ENCODE data around the gene SARNP. TPM values are rescaled to one million over a fixed set of nuclear protein-coding genes. Genes with fewer than 3 reads are reported as not detected.

SARNP gene
- total RNA-seq, 1 experiment from 2014 or later, result 73.8 TPM

DNA sequence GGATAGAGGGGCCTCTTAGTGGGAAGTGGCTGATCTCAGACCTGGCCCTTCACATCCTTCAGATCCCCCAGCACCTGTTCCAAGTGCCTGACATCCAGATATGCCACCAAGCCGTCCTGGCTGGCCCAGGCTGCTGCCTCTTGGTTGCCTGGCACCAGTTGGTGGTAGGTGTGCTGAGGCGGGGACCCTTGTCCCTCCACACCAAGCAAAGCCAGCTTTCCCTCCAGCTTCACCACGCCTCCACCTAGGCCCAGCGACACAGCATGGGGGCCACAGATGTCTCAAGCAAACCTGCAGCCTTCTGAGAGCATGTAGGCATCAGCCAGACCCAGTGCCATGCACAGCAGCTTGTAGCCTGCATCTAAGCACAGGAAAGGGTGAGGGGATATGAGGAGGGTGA, 85.2 kb downstream of the SARNP start:
- CTCF ChIA-PET, result no interaction called here
- no TSS peak for BruUV-seq (replicated peaks)
- intact Hi-C loops (cut with micrococcal nuclease; ENCODE audit: unreplicated experiment), result no loop called here
- Mint-ChIP-seq H3K4me1 (ENCODE audit: low read depth, unreplicated experiment) (peaks cover 25% of the 10 kb centered on the region), H3K27ac (ENCODE audit: unreplicated experiment) (no peak overlapping the region), H3K36me3 (ENCODE audit: insufficient read depth, unreplicated experiment) (peaks cover 40% of the 10 kb centered on the region), H3K9me3 (ENCODE audit: low read depth, unreplicated experiment) (no peaks in the 10 kb centered on the region), H3K4me3 (ENCODE audit: low read depth, unreplicated experiment) (no peak overlapping the region), H3K27me3 (ENCODE audit: unreplicated experiment) (no peaks in the 10 kb centered on the region)
- TF ChIP-seq, protein P1, sequence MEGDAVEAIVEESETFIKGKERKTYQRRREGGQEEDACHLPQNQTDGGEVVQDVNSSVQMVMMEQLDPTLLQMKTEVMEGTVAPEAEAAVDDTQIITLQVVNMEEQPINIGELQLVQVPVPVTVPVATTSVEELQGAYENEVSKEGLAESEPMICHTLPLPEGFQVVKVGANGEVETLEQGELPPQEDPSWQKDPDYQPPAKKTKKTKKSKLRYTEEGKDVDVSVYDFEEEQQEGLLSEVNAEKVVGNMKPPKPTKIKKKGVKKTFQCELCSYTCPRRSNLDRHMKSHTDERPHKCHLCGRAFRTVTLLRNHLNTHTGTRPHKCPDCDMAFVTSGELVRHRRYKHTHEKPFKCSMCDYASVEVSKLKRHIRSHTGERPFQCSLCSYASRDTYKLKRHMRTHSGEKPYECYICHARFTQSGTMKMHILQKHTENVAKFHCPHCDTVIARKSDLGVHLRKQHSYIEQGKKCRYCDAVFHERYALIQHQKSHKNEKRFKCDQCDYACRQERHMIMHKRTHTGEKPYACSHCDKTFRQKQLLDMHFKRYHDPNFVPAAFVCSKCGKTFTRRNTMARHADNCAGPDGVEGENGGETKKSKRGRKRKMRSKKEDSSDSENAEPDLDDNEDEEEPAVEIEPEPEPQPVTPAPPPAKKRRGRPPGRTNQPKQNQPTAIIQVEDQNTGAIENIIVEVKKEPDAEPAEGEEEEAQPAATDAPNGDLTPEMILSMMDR (IDR thresholded peaks at IDR 0.05; ENCODE audit: unreplicated experiment), result no peak
- no peak for DNase-seq

DNA sequence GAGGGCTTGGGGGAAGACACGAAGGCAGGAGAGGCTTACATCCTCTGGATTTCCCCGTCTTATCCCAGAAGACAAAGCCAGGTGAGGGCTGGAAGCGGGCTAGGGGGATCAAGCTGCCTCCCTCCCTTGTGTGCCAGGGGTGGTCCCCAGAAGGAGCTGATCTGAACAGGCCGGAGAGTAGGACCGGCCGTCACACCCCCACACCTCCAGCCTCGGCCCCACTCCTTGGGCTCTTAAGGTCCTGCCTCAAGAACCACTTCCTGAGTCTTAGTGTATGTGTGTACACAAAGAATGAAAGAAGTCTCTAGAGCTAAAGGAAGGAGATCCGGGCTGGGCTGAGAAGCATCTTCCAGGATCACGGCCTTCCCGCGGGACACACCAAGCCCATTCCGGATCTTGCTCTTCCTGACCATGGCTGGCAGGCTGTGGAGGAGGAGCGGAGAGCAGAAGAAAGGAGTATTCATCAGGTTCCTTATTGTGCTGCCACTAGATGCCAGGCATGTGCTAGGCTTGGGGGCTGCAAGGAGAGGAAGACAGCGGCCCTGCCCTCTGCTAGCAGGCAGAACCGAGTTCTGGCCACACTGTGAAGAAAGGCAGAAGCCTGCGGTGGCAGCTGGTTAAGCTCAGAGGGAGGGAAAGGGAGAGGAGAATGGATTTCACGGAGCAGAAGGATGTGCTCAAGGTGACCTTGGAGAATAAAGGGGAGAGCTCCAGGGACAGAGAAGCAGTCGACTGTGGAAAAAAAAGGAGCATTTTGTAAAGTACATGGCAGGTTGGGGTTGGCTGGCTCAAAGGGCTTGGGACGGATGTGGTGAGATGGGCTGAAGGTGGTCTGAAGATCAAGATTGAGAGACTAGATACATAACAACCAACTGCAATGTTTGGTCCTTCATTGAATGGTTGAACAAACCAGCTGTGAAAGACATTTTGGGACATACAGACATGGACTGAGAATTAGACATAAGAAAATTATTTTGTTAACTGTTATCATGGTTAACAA, 87.4 kb downstream of the SARNP start:
- DNase-seq, result peak; percentile 54
- CTCF ChIA-PET, result interaction anchor here (0.8 to 2.6 kb wide), 8 partner anchors 8 to 1451 kb away, joined by 3 to 33 read pairs (median 4); partner anchors contain the start of genes CBX5, DNAJC14 and RDH5
- TF ChIP-seq, protein P1 (IDR thresholded peaks at IDR 0.05; ENCODE audit: unreplicated experiment), result no peak
- H3K4me3 Mint-ChIP-seq (ENCODE audit: low read depth, unreplicated experiment), result peak overlapping the region; percentile 80
- no peaks in the 10 kb centered on the region for H3K27me3 Mint-ChIP-seq (ENCODE audit: unreplicated experiment)
- H3K4me1 Mint-ChIP-seq (ENCODE audit: low read depth, unreplicated experiment), result peaks cover 27% of the 10 kb centered on the region
- intact Hi-C loops (cut with micrococcal nuclease; ENCODE audit: unreplicated experiment), result no loop called here
- peak overlapping the region; percentile 76 for H3K27ac Mint-ChIP-seq (ENCODE audit: unreplicated experiment)
- peaks cover 60% of the 10 kb centered on the region for H3K36me3 Mint-ChIP-seq (ENCODE audit: insufficient read depth, unreplicated experiment)
- BruUV-seq (replicated peaks), result TSS peak; percentile 79
- H3K9me3 Mint-ChIP-seq (ENCODE audit: low read depth, unreplicated experiment), result no peaks in the 10 kb centered on the region

DNA sequence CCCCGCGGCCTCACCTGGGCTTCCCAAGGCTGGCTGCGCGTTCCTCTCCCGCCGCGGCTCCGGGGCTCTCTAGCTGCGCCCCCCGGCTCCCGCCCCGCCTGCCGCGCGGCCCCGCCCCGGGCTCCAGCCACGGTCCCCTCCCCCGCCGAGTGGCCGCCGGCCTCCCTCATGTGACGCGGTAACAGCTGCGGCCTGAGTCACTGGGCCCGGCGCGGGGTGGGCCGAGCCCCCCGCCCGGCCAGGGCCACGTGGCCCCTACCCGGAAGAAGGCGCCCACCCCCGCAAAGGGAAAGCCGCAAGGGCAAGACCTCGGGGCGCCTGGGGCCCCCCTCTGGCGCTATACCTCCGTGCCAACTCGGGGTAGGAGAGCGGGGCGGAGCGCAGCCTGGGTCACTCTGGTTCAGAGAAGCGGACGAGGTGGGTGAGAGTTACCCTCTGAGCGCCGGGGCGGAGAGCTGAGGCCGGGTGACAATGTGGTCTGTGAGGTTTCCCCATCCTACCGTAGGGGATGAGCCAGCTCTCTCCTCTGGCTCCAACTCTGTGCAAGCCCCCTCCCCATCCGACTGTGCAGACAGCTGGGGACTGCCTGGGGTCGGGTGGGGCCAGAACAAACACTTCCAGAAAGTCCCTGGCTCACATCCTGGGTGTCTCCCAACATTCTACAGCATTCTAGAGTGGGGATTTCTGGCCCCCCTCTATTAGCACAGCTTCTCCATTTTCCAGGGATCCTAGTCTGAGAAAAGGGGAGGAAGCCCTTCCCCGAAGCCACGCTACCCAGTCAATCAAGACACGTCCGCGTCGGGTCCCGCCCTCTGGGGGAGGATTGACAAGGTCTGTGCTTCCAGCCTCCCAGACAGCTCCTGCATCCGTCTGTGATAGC, 88.3 kb downstream of the SARNP start, which contains the start of gene CD63:
CD63 (minus strand) TSS at position 71 of the 880 bp plus-strand sequence. CDS start 668 bp downstream, outside the sequence.
- CTCF ChIA-PET, result interaction anchor here (0.6 to 2.6 kb wide), 11 partner anchors 9 to 1450 kb away, joined by 3 to 33 read pairs (median 3); partner anchors contain the start of genes CBX5, DNAJC14, RAB5B and RDH5
- peak; percentile 93 for DNase-seq
- Mint-ChIP-seq H3K9me3 (ENCODE audit: low read depth, unreplicated experiment) (no peaks in the 10 kb centered on the region), H3K36me3 (ENCODE audit: insufficient read depth, unreplicated experiment) (peaks cover 64% of the 10 kb centered on the region), H3K27me3 (ENCODE audit: unreplicated experiment) (no peaks in the 10 kb centered on the region), H3K27ac (ENCODE audit: unreplicated experiment) (peak within 1 kb of the TSS; percentile 93), H3K4me3 (ENCODE audit: low read depth, unreplicated experiment) (peak within 1 kb of the TSS; percentile 80), H3K4me1 (ENCODE audit: low read depth, unreplicated experiment) (peaks cover 35% of the 10 kb centered on the region)
- TF ChIP-seq, protein P1 (IDR thresholded peaks at IDR 0.05; ENCODE audit: unreplicated experiment), result no peak
- no TSS peak for BruUV-seq (replicated peaks)
- intact Hi-C loops (cut with micrococcal nuclease; ENCODE audit: unreplicated experiment), result no loop called here

Data from Calu3 (cell line).